Ureter (tissue), 1 donor: ENCODE results near the gene CT55. TPM values are rescaled to one million over a fixed set of nuclear protein-coding genes. Genes with fewer than 3 reads are reported as not detected.

ENCODE experiments used
- total RNA-seq: library from RNA; stranded (reverse); gene quantifications from one replicate; pipeline ENCODE4 v1.2.4, GENCODE V29; 2023
- donor health status: DM: yes; HTN: yes; CAD: no.

Gene CT55
- total RNA-seq, 1 donor from 2014 or later, result not detected

Other genes starting within 250 kb of the CT55 start
- 8.4 TPM for gene SMIM10, start 180.4 kb downstream of the CT55 start, total RNA-seq
- gene RTL8B, start 148.9 kb downstream of the CT55 start, total RNA-seq, result 22.9 TPM
- 114 TPM for gene RTL8C, start 139.0 kb downstream of the CT55 start, total RNA-seq
- gene RTL8A, start 119.3 kb downstream of the CT55 start, total RNA-seq, result 50.1 TPM
- 2.8 TPM for gene SMIM10L2B, start 72.7 kb downstream of the CT55 start, total RNA-seq
- gene ETDB, start 50.9 kb downstream of the CT55 start, total RNA-seq, result not detected
- not detected for gene ETDA, start 80.7 kb upstream of the CT55 start, total RNA-seq
- gene ETDC, start 138.1 kb upstream of the CT55 start, total RNA-seq, result not detected
- gene ZNF75D, start 172.7 kb upstream of the CT55 start, total RNA-seq, result 10.7 TPM
- gene ZNF449, start 173.4 kb upstream of the CT55 start, total RNA-seq, result 7.8 TPM